NCI-H146 treated with DMSO at 0.1 percent for 48 hours (cell line): Measurements from ENCODE around the gene RTL3.
"Not testable (repeated sequence)": the region's sequence is repeated elsewhere in the genome, so short reads cannot be mapped to it uniquely, and the experiment has no call there.

Experiments used
- DNase-seq: peaks from one replicate; lab custom pipeline; 2025; ENCODE audit not compliant: unreplicated experiment; lab: John Stamatoyannopoulos, UW

Gene RTL3, protein sequence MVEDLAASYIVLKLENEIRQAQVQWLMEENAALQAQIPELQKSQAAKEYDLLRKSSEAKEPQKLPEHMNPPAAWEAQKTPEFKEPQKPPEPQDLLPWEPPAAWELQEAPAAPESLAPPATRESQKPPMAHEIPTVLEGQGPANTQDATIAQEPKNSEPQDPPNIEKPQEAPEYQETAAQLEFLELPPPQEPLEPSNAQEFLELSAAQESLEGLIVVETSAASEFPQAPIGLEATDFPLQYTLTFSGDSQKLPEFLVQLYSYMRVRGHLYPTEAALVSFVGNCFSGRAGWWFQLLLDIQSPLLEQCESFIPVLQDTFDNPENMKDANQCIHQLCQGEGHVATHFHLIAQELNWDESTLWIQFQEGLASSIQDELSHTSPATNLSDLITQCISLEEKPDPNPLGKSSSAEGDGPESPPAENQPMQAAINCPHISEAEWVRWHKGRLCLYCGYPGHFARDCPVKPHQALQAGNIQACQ

DNA sequence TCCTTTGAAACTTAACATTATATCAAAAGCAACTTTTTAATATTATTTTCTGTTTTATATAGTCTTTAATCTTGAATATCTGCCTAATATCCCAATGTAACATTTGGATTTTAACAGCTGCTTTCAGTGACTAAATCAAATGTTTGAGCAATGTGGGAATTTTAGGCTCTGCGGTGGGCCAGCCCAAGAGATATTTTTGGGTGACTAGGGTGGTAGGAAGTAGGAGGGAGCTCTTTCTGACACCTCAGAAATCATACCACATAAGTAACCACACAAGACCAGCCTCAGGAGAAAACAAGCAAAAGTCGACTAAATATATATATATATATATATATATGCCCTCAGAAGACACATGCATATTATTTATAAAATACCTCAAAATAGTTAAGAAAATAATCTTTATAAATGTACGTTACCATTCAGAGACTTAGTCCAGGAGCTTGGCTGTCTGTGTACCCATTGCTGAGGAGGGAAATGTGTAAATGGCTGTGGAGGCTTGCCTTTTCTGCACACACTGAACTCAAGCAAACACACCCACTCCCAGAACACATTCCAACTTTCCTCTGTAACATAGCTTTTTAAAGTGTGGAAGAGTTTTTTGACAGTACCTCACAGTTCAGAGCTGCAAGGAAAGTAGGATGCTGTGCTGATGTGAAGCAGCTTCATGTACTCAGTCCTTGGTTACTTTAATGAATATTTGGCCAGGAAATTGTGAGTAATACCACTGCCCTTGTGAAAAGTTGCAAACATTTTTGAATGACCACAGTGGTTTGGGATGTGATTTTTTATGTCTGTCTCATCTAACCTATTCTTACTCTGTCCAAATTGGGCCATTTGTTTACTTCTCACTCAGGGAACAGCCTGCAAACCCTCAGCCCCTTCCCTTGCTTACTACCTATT is at the start of gene RTL3:
Gene RTL3 (minus strand): TSS at position 484 of the 900 bp plus-strand sequence. CDS start 908 bp downstream, outside the sequence.
- no peak for DNase-seq

DNA sequence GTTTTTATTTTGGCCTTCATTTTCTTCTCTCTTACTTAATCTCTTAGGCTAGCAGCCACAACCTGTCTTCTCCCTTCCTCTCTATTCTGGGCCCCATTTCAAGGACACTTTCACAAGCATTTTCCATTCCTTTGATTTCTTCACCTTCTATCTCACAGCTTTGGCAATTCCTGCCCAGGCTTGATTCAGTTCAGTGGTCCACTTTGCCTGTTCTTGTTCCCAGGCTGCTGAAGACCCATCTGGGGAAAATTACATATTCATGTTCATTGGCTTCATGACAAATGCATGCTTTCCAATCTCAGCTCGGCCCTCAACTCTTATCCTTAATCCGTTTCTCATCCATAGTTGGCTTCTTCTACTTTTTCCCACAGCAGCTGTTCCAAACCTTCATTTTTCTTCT is 49.7 kb upstream of the RTL3 start:
- no peak for DNase-seq

DNA sequence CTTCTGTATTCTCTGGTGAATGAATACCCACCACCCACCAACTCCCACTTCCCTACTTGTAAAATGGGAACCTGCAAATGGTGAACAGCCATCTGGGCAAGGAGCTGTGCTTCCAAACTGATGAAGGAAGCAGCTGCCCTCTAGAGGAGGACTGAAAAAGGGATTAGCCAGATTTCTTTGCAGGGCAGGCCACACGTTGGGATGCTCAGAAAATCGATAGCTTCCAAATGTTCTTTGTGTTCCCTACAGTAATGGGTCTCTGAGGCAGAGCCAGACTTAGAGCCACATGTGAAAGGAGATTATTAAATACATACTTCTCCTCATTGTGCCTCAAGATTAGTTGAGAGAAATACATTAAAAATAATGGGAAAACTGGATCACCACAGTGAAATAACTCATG is 49.1 kb upstream of the RTL3 start:
- DNase-seq = no peak

DNA sequence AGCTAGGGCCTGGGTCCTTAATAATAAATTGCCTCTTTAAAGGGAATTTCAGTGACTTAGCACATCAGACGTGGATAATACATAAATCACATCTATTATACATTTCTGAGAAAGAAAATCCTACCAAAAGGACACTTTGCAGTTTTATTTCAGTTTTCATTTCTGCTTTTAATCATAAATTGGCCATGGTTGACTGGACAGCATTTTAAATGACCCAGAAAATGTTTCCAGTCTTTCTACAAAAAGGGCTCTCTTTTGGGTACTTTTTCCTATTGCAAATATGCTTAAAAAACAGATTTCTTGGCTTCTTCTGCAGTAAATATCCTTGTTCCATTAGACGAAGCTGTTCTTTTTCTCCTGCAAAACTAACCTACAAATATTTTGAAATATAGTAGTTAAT is 46.9 kb upstream of the RTL3 start:
- no peak for DNase-seq

DNA sequence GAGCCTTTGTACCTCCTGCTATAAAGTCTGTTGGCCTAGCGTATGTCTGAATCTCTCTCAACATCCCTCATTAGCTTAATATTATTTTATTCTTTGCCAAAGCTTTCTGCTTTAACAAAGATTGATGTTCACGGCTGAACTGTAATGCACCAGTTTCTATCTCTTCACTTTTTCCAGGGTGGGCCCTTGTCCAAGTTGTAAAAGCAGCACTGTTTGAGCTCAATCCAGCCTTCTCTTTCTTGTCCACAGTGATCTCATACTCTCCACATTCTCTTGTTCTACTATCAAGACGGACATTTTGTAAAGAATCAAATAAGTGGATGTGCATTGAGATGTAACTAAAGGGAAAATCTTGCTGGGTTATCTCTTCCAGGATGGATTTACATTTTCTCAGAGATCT is 34.4 kb upstream of the RTL3 start:
- no peak for DNase-seq

DNA sequence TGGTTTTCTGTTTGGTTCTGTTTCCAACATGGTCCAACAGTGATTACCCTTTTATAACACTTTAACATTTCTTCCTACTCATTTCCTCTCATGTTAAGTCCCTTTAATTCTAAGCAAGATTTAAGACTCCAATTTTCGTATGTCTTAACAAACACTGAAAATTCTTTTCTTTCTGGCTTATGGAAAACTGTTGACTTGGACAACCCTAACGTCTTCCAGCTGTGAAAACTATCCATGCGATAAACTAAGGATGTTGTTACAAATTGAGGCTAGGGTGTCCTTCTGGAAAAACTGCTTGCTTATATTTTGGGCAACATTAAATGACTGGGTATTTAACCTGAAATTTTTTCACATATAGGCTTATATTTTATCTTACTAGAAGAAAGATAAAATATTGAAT is 33.9 kb upstream of the RTL3 start:
- DNase-seq = no peak

DNA sequence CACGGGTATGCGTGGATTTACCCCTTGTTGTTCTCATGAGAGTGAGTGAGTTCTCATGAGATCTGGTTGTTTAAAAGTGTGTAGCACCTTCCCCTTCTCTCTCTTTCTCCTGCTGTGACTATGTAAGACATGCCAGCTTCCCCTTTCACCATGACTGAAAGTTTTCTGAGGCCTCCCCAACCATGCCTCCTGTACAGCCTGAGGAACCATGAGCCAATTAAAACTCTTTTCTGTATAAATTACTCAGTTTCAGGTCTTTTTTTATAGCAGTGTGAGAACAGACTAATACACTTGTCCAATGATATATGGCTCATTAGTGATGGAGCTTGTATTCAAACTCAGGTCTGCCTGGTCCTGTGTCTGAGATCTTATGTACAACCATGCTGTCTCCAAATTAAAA is 28.5 kb upstream of the RTL3 start:
- no peak for DNase-seq

DNA sequence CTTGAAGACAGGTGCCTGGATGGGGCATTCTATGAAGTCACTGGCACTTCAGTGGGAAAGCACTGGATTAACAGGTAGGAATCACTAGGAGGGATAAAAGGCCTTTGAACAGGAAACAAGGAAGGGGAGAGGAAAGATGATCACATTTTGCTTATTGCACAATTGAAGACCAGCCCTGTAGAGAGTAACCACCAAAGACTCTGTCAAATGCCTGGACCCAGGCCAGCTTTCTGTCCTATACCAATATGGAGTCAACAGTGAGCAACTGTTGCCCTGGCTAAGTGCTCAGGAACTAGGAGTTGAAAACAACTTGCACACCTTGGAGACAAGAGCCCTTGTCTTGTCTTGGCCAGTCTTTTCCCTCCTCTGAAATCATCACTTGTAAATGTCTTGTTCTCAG is 14.1 kb upstream of the RTL3 start:
- no peak for DNase-seq

DNA sequence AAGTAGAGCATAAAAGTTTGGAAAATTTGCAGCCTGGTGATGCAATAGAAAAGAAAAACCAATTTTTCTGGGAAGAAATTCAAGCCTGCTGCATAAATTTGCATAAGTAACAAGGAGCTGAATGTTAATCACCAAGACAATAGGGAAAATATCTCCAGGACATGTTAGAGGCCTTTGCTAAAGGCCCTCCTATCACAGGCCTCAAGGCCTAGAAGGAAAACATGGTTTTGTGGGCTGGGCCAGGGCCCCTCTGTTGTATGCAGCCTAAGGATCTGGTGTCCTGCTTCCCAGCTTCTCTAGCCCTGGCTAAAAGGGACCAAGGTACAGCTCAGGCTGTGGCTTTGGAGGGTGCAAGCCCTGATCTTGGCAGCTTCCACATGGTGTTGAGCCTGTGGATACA is 6.2 kb upstream of the RTL3 start:
- no peak for DNase-seq

DNA sequence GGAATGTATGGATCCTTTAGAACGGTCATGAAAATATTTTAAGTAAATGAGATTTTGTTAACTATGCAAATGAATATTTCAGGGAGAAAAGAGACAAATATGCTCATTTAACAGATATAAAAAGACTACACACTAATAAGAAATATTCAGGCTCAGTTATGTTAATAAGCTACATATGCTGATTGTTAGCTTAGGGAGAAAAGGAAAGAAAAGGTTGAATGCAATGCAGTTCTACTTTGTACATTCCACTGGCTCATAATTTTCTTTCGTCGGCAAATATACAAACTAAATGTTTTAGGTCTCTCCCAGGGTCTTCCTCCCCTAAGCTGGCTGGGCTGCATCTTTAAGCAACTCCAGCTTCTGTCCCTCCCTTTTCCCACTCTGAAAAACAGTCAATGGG is 2.7 kb upstream of the RTL3 start:
- no peak for DNase-seq

DNA sequence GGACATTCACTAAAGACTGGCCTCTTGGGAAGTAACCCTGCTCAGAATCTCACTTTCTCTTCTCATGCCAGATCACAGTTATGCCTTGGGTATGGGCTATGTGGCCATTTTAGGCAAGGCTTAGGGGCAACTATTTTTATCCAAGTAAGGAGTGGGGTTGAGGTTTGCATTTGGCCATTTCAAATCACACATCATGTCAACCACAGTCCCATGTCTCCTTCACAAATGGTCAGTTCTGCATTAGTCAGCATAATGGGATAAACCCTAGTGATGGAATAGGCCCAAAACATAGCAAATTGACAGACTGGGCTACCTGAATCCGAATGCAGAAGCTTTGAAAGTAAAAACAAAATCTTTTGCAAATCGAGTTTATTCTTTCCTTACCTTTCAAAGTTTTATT is 827 bp upstream of the RTL3 start:
- no peak for DNase-seq

DNA sequence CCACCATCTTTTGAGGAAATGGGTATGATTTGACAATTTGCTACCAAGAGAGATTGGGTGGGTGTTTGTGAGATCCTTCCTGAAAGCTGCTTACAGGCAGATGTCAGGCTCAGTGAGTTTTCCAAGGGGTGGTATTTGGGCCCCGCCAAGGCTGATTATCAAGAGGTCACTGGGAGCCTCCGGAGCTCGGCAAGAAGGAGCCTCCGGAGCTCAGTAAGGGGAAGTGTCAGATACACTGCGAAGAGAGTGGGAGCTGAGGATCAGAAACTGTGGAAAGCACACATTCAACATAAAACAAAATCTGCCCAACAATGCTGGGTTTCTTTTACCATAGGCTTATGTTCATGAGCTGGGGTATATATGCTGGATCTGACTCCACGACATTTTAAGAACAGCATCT is 714 bp downstream of the RTL3 start:
- DNase-seq = no peak

DNA sequence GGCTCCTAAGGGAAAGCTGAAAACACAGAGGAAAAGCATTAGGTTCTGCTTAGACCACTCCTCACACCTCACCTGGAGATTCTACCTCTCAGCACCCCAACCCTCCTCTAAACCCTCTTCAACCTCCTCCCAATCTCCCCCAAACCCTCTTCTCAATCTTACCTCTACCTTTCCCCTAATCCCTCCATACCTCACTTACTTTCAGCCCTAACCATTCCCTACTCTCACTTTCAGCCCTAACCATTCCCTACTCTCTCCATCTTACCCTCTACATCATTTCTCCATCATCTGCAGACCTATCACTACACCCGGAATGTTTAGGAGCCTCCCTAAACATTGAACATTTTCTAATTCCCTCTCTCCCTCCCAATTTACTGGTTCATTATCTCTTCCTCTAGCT is 3.5 kb downstream of the RTL3 start:
- DNase-seq = no peak

DNA sequence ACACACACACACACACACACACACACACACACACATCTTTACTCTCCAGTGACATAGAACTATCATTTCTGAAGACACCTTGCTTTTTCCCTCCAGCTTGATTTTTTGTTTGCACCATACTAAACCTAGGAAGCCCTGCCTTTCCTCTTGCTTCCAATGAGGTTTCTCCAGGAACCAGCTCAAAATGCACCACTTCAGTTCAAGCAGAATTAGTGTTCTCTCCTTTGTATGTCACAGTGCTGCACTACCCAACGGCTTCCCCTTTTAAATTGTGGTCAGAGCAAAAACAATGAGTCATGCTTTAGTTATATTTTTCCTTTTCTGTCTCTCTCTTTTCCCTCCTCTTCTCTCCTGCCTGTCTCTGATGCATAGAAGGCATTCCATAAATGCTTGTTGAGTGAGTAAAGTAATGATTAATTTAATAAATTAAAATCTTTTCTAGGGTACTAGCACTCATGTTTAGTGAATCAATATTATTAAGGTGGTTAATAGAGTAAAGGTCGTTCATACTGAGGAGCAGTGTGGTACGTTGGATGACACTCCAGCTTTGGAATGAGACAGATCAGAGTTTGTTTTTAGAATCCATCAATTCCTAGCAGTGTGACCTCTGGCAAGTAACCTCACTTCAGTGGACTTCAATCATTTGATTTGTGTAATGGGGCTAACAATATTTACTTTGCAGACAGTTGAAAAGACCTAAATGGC is 5.9 kb downstream of the RTL3 start:
- no peak for DNase-seq

DNA sequence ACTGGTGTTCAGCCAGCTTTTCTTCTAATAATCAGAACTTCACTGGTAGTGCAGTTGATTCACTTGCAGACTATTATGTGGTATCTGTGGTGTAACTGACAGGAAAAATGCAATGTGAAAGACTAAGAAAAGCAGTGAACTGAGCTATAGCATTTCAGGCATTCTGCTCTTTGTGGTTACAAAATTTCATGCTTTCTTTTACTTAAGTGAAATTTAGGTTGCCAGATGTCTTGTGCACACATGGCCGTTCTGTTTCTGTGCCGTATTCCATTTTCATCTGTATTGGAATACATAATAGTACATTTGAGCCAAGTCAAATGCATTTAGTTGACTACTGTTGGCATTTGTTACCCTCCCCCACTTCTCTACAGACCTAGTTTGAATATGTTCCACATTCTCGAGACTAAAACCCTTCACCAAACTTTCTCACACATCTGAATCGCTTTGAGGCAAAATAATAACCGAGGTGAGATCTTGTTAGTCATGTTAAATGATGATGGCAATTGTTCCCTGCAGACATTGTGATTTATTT is 8.2 kb downstream of the RTL3 start:
- no peak for DNase-seq

DNA sequence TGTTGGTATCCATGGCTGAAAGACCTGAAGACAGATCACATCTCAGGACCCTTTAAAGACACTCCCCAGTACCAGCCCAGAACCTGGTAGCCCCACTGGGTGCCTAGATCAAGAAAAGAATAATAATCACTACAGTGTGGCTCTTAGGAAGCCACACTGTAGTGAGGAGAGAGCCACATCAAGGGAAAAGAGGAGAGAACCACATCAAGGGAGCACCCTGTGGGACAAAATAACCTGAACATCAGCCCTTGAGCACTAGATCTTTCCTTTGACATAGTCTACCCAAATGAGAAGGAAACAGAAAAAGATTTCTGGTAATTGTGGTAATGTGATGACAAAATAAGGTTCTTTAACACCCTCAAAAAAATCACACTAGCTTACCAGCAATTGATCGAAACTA is 15.3 kb downstream of the RTL3 start:
- DNase-seq = no peak

DNA sequence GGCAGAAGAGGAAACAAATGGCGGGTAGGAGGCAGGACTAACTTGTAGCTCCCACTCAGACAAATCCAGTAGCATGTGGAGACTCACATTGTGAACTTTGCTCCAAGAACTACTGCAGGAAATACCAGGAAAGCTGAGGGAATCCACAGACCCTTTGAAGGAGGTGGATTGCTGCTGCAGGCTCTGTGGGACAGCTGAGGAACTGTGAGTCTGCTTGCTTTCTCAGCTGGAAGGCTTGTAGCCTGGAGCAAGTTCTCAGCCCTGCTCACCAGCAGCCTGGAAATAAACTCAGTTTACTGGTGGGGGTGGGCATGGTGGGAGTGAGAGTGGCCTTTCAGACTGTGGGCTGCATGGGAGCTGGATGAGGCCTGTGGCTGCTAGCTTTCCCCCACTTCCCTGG is 16.0 kb downstream of the RTL3 start:
- DNase-seq = no peak

DNA sequence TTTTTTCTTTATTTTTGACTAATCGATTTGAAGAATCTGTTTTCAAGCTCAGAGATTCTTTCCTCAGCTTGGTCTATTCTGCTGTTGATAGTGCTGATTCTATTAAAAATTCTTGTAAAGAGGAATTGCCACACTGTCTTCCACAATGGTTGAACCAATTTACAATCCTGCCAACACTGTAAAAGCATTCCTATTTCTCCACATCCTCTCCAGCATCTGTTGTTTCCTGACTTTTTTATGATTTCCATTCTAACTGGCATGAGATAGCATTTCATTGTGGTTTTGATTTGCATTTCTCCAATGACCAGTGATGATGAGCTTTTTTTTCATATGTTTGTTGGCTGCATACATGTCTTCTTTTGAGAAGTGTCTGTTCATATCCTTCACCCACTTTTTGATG is 23.0 kb downstream of the RTL3 start:
- not testable (repeated sequence) for DNase-seq

DNA sequence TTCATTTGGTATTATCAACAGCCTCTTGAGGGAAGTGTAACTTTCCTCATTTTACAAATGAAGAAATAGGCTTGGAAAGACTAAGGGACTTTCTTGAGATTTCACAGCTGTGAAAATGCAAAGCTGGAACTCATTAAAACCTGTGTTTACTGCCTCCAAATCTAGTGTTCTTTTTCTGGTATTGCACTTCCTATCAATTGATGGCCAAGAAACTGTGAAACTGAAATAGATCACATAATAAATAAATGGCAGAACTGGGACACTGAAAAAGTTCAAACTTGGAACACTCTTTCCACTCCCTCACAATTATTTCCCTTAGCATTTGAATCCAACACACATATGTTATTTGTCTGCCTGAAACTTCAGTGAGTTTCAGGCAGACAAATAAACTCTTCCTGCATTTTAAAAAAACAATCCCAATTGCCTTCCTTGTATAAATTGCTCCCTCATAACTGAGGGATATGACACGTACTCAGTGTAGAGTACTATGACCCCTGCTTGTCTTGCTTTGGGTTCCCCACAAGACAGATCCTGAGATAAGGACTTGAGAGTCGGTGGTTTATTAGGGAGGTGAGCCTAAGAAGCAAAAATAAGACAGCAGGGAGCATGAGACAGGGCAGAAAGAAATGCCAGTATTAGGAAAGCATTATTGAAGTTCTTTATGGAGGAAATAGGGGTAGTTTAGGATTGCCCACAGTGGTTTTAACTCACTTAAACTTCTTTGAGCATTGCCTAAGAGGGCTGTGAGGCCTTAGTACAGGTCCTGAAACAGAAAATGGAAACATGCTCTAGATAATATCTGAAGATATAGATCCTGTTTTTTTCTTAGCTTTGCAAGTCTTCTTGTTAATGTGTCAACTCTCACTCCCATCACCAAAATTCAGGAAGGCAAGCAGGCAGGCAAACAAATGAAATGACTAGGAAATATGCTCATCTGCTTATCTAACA is 33.9 kb downstream of the RTL3 start:
- DNase-seq = no peak

DNA sequence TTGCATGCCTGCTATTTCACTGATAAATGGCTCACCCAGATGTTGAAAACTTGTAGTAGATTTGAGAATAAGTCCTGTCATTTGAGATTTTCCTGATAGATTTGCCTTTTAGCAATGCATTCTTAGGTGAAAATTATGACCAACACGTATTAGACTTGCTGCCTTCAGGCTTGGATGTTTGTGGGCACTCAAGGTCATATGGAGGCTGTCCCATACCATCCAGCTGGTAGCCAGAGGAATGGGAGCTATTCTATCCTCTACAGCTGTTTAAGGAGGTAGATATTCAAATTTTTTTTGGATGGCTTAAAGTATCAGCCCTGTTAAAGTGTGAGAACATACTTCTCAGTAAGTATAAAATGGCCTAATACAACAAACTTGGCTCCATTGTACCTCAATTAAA is 34.7 kb downstream of the RTL3 start:
- no peak for DNase-seq
